Right forelimb (tissue), 1 donor: ENCODE measurements around the gene MAN2B2.
"Not testable (repeated sequence)": the region's sequence is repeated elsewhere in the genome, so short reads cannot be mapped to it uniquely, and the experiment has no call there.

Experiments used
- DNase-seq: peaks from one replicate; pipeline ENCODE4 v3.0.0-alpha.2; 2018

MAN2B2 gene

DNA sequence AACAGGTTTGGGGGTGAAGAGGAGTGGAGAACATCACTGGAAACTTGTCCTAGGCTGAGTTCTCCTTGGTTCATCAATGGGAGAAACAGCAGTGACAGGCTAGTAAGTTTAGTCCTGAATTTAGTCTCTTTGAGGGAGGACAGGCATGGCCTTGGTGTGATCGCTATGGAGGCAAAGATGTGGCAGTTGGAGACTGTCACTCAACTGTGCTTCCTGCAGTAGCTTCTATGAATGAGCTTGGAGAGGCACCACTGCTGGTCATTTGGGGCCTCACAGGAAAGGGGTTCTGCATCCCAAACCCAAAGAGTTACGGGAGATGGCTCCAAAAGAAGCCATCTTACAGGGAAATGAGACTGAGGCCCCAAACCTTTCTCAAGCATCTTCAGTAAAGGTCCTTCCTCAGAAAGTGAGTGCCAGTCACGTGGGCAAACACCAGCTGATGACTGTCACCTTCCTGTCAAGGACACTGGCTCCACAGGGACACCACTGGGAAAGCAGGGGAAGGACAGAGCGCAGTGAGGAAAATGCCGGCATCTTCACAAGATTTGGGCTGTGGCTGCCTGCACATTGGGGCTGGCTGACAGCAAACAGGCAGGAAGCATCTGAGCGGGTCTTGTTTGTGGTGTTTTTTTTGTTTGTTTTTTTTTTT lies 72.7 kb downstream of the MAN2B2 start:
- no peak for DNase-seq

DNA sequence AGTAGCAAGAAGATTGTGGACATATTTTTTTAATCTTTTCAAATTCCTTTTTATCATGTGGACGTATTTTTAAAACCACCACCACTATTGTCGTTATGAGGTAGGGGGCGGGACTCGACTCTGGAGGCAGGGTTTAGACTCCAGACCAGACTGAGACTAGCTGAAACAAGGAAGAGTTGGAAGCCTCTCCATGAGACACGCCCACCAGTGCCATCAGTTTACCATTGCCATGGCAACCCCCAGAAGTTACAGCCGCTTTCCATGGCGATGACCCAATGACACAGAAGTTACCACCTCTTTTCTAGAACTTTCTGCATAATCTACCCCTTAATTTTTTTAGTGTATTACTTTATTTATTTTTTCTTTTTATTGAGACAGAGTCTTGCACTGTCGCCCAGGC lies 74.2 kb downstream of the MAN2B2 start:
- DNase-seq, result no peak

DNA sequence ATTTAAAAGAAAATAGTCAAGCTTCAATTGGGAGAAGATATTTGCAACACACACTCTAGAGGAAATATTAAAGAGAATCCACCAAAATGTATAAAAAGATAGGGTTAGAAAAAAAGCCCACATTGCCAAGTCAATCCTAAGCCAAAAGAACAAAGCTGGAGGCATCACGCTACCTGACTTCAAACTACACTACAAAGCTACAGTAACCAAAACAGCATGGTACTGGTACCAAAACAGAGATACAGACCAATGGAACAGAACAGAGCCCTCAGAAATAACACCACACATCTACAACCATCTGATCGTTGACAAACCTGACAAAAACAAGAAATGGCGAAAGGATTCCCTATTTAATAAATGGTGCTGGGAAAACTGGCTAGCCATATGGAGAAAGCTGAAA lies 79.2 kb downstream of the MAN2B2 start:
- not testable (repeated sequence) for DNase-seq

DNA sequence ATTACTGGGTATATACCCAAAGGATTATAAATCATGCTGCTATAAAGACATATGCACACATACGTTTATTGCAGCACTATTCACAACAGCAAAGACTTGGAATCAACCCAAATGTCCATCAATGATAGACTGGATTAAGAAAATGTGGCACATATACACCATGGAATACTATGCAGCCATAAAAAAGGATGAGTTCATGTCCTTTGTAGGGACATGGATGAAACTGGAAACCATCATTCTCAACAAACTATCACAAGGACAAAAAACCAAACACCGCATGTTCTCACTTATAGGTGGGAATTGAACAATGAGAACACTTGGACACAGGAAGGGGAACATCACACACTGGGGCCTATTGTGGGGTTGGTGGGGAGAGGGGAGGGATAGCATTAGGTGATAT lies 80.3 kb downstream of the MAN2B2 start:
- not testable (repeated sequence) for DNase-seq

DNA sequence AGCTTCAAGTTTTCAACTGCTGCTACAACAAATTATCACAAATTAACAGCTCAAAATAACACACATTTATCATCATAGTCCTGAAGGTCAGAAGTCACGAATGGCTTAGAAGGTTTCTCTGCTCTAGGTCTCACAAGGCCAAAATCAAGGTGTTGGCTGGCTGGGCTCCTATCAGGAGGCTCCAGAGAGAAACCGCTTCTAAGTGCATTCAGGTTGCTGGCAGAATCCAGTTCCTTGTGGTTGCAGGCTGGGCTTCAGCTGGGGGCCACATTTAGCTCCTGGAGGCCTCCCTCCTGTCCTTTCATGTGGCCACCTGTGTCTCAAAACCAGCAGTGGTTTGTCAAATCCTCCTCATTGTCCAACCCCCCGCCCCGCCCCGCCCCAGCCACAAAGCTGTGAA lies 80.9 kb downstream of the MAN2B2 start:
- no peak for DNase-seq

DNA sequence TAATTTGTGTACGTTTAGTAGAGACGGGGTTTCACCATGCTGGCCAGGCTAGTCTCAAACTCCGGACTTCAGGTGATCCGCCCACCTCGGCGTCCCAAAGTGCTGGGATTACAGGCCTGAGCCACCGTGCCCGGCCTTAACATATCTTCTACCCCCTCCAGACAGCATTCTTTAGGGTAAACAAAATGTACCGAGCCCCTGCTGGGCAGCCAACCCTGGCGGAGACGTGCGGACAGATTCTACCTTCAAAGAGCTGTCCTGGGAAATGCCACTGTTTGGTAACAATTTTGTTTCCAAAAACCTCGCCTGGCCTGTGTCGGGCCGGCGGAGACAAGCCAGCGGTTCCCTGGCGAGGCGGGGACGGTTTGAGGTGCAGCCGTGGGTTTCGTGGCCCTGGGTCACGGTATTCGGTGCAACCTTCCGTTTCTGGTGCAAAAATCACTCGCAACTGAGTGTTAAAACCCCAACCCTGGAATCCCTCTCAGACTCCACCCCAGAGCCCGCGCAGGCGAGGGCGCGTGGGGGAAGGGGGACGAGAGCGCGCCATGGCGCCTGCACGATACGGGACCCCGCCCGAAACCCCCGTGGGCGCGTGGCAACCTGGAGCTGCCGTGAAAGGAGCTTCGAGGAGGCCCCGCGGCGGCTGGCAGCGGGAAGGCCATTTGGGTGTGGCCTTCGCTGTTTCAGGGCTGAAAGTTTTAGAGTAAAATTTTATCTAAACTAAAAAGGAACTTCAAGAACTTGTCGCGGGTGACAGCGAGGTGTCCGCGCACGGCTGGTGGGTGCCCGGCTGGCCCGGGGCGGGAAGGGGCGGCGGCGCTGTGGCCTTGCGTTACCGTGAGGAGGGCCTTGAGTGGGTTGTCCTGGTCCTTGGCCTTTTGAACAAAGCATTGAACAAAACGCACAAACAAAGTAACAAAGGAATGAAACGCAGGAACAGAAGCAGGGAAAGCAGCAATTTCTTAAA lies 82.5 kb downstream of the MAN2B2 start:
- no peak for DNase-seq

DNA sequence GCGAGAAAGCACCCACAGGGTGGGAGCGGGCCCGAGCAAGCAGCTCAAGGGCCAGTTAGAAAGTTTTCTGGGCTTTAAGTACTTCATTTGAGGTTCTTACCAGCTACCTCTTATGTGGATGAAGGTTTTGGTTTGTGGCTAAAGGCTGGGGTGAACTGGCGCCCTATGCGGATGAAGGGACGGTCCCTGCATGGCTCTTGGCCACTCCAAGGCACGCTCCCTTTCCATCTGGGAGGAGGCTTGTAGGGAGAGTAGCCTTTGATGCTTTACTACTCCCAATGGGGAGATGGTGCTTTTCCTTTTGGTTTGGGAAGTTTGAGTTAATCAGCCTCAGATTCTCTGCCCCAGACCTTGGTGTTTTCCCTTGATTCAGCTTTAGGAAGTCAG lies 83.2 kb downstream of the MAN2B2 start:
- DNase-seq, result no peak

DNA sequence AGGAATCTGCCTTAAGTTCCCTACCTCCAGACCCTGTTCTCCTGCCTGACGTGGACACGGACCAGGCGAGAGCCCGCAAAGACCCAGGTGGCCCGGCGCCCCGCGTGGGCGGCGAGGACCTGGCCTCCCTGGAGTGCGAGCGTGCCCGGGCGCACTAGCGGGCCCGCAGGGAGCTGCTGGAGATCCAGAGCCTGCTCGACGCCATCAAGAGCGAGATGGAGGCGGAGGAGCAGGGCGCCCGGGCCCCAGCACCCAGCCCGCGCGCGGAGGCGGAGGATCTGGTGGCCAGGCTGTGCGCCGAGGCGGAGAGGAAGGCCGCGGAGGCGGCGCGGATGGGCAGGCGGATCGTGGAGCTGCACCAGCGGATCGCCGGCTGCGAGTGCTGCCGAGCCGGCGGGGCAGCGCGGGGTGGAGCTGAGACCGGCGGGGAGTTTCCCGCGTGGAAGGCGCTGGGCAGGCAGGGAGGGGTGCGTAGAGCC lies 83.6 kb downstream of the MAN2B2 start:
- peak; percentile 63 for DNase-seq

DNA sequence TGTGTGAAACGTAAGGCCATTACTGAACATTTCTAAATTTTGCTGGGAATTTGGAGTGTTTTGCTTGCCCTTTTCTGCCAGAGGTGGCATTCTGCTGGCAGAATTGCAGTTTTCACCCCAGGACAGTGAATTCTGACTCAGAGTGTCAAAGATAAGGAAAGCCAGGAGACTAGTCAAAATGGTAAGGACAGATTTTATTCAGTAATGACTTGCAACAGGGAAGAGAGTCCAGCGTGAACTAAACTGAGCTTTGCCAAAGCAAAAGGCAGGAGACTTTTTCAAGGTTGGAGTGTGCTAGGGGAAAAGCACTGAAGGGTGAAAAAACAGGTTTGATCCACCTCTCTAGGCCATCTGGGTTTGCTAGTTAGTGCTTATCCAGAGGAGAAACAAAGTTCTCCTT lies 84.9 kb downstream of the MAN2B2 start:
- DNase-seq, result no peak

DNA sequence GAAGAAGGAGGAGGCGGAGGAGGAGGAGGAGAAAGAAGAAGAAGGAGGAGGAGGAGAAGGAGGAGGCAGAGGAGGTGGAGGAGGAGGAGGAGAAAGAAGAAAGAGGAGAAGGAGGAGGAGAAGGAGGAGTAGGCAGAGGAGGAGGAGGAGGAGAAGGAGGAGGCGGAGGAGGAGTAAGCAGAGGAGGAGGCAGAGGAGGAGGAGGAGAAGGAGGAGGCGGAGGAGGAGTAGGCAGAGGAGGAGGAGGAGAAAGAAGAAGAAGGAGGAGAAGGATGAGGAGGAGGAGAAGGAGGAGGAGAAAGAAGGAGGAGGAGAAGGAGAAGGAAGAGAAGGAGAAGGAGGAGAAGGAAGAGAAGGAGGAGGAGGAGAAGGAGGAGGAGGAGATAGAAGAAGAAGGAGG lies 85.4 kb downstream of the MAN2B2 start:
- no peak for DNase-seq

DNA sequence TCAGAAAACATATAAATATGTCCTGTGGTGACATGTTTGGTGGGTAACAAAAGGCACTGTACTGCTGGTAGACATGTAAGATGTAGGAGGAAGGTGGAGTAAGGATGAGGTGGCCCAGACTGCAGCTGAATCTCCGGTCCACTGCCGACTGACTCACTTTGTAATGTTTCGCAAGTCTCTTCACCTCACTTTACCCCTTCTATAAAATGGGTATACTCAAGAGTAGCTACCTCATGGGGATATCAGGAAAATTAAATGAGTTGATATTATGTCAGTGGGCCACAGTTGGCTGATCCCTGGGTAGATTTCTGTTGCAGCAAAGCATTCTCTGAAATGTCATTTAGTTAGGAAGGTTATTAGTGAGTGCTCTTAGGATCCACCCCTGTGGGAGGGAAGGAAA lies 87.6 kb downstream of the MAN2B2 start:
- no peak for DNase-seq

DNA sequence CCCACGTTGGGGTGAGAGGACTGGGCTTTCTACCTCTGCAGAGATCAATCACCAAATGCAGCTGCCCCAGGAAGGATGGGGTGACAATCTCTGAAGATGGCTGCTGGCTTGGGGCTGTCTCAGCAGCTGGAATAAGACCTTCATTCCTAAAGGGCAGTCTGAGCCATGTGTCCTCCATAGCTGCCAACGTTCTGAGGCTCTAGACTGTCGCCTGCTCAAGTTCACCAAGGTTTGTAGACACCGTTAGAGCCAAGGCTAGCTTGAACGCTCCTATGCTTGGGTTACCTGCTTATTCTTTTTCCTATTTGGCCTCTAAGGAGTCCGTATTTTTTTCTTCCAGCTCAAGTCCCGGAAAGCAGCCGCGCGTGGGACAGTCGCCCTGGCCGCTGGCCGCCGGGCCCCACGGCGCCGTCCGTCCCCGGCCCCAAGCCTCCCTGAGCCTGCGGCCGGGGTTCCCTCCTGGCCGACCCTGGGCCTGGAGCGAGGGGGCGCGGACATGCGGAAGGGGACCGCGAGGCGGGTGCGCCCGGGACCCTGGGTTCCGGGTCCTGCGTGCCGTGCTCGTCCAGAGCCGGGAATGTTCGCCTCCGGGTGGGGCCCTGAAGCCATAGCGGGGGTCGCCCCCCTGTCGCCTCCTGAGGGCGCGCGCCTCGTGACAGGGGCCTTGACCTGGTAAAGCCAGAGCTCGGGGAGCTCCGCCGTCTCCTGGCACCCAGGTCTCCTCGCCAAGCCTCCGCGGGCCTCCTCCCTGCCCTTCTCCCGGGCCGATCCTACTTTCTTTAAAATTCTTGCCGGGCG lies 88.8 kb downstream of the MAN2B2 start:
- DNase-seq, result no peak

DNA sequence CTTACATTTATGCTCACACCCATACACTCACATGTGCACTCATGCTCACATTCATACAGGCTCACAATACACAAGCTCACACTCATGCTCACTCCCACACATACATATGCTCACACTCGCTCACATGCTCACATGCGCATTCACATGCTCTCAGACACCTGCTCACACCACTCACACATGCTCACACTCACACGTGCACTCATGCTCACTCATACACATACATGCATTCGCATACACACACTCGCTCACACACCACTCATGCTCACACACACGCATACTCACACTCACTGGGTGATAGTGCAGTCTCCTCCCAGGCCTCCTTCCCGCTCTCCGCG lies 90.3 kb downstream of the MAN2B2 start:
- no peak for DNase-seq

DNA sequence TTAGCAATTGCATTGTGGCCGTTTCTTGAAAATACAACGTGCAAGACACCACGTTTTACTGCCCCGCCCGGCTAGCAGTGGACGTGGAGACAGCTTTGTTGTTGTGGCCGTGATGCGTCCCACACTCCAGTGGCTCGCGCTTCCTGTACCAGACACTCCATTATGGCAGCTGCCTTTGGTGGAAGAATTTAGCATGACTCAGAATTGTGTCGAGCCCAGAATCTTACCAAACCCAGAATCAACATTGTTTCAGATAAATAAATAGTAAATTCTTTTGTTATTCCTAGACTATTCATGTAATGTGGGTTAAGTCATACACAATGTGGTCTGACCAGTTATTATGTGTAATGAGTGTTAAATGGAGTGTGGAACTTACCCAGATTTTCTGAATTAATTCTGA lies 93.4 kb downstream of the MAN2B2 start:
- no peak for DNase-seq

DNA sequence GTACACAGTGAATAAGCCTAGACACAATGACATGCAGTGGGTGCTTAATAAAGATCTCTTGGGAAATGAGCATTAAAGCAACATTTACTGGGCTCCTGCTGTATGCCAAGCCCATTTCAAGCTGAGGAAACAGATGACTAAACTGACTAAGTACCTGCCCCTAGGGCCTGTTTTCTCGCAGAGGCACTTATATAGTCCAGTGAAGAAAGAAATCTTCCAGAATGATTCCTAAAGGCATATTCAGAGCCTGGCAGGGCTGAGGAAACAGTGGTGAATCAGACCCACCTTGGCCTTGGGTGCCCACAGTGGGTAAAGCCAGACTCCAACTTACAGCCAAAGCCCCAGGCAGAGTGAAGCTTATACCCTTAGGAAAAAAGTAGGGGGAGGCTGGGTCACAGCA lies 96.7 kb downstream of the MAN2B2 start:
- DNase-seq, result no peak

DNA sequence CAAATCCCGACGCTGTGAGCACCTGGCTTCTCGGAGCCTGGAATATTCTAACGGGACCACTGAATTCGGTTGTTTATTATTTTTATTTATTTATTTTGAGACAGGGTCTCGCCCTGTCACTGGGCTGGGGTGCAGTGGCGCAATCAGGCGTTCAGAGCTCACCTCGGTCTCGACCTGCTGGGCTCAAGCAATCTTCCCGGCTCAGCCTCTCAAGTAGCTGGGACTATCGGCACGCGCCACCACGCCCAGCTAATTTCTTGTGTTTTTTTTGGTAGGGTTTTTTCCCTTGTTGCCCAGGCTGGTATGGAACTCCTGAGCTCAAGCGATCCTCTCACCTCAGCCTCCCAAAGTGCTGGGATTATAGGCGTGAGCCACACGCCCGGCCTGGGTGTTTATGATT lies 97.1 kb downstream of the MAN2B2 start:
- no peak for DNase-seq

DNA sequence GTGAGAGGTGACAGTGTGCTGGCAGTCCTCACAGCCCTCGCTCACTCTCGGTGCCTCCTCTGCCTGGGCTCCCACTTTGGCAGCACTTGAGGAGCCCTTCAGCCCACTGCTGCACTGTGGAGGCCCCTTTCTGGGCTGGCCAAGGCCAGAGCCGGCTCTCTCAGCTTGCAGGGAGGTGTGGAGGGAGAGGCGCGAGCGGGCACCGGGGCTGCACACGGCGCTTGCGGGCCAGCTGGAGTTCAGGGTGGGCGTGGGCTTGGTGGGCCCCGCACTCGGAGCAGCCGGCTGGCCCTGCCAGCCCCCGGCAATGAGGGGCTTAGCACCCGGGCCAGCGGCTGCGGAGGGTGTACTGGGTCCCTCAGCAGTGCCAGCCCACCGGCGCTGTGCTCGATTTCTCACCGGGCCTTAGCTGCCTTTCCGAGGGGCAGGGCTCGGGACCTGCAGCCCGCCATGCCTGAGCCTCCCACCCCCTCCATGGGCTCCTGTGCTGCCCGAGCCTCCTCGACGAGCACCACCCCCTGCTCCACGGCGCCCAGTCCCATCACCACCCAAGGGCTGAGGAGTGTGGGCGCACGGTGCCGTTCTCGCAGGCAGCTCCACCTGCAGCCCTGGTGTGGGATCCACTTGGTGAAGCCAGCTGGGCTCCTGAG lies 97.7 kb downstream of the MAN2B2 start:
- DNase-seq, result not testable (repeated sequence)
